ENCODE measurements around the gene MEGF8.

Gene MEGF8

DNA sequence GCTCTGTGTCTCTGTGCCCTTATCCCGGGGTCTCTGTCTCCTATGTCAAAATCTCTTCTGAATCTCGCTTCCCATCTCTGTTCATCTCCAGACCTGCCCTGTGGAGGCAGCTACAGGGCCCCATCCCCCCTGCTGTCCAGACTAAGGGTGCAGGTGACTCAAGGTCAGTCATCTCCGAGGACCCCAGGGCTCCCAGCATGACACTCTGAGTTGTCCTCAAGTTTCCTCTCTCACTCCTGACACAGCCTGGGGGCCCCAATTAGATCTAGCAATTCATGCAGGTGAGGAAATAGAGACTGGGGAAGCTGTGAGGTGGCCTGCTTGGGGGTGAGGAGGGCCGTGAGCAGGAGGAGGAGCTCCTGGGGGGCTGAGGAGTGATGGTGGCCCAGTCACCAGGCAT is 66.7 kb downstream of the MEGF8 start:
- DNase-seq = no peak

- no peak for DNase-seq
Measured at GRCh38 chr19:42394751-42395150, 69.3 kb downstream of the MEGF8 start.

- DNase-seq = peak; percentile 98
Measured at GRCh38 chr19:42396381-42397262, 71.2 kb downstream of the MEGF8 start.

- DNase-seq = no peak
Measured at GRCh38 chr19:42397263-42398166, 72.1 kb downstream of the MEGF8 start.

GRCh38 chr19:42400404-42400803 is 75.0 kb downstream of the MEGF8 start:
- DNase-seq = no peak

DNA sequence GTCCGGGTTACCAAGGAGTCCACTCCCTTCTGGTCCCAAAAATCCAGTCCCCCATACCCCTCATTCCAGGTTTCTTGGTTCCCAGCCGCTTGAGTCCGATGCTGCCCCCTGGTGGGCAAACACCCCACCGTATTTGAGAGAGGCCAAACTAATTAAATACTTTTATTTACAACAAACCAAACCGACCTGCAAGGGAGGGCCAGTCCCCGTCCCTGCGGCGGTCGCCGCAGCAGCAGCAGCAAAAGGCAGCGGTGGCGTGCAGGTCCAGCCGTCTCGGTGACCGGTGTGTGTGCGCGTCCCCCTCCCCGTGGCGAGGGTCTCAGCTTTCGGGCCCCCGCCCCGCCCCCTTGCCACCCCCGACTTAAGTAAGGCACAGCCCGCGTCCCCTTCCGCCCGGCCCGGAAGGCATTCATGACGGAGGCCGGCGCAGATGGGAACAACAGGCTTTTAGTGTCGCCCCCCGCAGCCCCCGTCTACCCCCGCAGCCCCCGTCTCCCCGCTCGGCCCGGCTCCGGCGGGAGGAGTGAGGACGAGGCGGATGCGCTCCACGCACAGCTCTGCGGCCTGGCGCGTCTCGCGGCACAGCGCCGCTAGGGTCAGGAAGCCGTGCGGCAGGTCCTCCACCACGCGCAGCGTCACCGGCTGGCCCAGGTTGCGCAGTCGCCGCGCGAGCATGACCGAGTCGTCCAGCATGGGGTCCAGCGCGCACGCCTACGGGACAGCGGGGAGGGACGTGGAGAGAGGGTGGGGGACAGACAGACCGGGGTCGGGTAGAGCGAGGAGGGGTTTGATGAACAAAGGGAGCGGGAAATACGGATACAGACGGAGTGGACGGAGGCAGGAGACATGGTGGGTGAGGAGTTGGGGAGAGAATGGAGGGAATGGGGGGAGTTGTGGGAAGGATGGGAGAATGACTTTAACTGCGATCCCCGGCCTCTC is 76.2 kb downstream of the MEGF8 start:
- DNase-seq = peak; percentile 30

DNA sequence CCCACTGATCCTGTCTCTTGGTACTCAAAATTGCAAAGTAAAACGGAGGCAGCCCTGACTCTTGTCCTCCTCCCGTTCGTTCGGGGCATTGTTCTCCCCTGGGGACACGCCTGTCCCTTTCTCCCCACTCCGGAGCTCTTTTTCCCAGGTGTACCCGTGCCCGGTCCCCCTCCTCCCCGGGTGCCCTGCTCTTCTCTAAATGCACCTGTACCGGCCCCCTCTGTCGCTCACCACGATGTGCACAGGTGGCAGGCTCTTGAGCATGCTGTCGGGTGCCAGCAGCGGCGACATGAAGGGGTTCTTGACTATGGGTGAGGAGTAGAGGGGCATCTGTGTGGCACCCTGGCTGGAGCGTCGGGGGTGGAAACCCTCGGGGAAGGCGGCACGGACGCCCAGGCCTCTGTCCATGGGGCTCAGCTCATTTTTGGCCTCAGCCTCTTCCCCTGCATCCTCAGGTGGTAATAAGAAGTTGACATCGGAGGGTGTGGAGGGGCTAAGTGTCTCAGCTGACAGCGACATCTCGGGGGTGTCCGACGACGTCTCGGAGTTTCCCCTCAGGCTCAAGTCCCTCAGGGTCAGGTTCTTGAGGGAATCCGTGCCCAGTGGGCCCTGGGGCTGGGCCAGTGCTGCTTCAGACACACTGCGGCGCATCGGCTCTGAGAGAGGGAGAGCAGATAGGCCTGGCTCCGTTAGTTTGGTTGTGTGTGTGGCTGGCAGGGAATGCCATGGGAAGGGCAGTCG is 77.1 kb downstream of the MEGF8 start:
- DNase-seq = no peak

- no peak for DNase-seq
Measured at GRCh38 chr19:42403586-42403985, 78.2 kb downstream of the MEGF8 start.

- no peak for DNase-seq
Measured at GRCh38 chr19:42406111-42406510, 80.7 kb downstream of the MEGF8 start.

GRCh38 chr19:42407085-42407815 is 81.8 kb downstream of the MEGF8 start:
- no peak for DNase-seq

DNA sequence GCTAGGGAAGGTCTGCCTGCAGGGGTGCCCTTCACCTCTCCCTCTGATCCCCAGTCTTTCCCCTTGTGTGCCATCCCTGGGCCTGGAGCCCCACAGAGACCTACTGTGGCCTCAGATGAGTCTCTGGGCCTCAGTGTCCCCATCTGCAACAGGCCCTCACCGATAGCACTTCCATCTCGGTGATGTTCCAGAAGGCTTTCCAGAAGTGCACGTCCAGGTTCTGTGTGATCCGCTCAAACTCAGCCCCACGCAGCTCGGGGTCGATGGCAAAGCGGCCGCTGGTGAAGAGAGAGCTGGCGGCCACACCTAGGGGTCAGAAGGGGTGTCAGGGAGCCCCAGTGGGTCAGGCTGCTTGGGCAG is 82.4 kb downstream of the MEGF8 start:
- no peak for DNase-seq

DNA sequence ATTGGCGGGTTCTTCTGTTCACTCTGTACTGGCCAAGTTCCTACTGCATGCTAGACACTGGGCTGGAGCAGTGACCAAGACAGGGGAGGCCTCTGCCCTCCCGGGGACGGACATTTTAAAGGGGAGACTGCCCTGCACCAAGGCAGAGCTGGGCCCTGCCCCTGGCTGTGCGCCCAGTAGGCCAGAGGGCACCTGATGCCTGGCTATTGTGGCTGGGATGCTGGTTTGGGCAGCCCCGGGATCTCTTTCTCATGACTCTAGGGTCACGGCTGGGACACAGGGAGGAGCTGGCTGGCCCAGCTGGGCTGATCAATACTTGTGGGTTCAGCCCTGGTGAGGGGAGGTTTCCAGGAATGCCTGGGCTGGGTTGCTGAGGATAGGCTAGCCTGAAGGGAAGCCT is 84.0 kb downstream of the MEGF8 start:
- no peak for DNase-seq

GRCh38 chr19:42410371-42410770 is 84.9 kb downstream of the MEGF8 start:
- DNase-seq = no peak

DNA sequence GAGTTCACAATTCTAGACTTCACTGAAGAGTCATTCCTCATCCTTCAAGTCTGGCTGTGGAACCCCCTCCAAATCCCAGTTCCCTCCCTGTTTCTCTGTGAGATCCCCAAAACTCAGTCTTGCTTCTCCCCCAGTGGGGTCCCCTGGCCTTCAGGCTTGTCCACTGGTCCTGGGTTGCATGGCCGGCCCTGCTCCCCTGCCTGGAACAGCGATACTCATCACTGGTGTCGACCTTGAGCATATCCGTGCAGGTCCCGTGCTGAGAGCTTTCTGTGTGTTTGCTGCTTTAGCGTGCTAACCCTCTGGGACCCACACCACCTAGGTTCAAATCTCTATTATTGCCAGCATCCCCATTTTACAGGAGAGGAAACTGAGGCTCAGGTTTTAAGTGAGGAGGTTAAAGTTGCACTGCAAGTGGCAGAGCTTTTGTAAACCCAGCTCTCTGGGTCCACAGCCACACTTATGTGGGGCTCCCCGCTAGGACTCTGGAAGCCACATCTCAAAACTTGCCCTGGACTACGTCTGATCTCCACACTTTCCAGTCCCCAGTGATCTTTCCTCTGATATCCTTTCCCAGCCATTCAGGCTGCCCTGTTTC is 86.2 kb downstream of the MEGF8 start:
- DNase-seq = no peak

DNA sequence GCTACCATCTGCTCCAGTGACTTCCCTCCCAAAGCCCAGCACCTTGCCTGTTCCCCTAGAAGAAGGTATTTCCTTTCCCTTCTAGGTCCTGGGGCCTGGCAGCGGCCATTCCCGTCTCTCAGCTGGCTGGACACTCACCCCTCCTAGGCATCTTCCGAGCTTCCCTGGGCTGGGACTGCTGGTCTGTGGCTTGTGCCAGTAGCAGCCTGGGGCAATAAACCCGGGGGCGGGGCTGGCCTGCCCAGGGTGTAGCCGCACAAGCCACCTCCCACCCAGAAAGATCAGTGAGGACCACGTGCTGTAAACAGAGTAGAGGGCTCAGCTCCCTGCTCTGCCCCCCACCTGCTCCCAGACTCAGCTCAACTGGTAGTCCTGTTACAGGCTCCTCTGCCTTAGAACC is 86.8 kb downstream of the MEGF8 start:
- no peak for DNase-seq

DNA sequence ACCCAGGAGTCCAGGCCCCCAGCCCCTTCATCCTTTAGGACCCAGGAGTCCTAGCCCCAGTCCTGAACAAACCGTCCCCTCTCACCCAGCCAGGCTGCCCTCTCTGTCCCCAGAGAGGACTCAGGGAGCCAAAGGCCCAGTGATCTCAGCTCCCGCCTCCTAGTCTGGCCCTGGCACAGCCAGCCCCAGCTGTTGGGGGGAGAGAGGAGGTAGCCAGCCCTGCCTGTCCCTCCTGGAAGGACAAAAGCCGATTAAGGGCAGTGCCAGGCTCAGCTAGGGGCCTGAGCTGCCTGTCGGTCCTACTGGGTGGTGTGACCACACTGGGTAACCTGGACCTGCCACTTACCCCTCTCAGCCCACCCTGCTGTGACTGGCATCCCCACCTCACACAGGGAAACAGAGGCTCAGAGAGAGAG is 87.2 kb downstream of the MEGF8 start:
- no peak for DNase-seq

GRCh38 chr19:42419309-42419708 is 93.9 kb downstream of the MEGF8 start:
- no peak for DNase-seq

DNA sequence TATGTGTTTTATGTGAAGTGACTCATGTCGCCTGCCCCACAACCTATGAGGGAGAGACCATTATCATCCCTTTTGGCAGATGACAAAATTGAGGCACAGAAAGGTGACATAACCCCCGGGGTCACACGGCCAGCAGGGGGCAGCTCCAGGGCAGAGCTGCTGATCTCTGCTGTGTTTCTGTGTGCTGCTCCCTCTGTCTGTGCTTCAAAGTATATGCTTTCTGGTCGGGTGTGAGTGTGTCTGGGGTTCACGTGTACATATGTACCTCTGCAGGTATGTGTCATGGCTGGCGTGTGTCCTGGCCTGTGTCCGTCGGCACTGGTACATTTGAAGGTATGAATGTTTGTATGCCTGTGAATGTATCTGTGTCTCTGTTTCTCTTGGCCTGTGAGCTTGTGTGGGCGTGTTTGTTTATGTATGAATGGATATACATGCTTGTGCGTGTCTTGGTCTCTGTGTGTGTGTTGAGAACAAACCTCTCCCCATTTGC is 94.7 kb downstream of the MEGF8 start:
- no peak for DNase-seq

DNA sequence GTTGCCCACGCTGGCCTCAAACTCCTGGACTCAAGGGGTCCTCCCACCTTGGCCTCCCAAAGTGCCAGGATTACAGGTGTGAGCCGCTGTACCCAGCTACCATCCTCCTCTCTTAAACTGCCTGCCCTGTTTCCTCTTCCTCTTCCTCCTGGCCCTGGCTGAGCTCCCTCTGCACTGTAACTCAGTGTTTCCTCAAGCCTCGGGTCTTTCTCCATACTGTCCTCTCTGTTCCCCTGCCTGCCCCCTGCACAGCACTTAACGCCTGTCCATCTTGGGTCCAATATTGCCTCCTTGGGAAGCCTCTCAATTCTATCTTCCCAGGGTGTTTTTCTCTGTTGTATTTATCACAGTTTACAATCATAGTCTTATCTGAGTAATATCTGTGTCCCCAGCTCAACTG is 95.7 kb downstream of the MEGF8 start:
- DNase-seq = no peak

DNA sequence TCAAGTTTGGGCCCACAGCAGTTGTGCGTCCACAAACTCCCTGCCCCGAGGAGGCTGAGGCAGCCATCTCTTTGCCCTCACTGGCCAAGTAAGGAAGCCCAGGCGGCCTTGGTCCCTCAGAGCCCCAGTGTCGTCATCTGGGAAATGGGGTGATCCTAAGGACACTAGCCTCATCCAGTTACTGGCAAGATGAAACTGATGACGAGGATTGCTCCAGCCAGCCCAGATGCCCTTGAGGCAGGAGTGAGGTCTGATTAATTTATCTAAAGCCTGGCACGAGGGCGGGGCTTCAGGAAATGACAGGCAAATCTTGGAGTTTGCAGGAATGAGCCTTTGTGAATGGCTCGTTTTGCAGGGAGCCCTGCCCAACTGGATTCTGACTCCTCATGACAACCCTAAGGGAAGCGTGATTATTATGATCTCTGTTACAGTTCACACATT is 96.2 kb downstream of the MEGF8 start:
- no peak for DNase-seq

All from NCI-H774 (cell line).